B cell (primary cell): Measurements from ENCODE around the gene QSOX2. TPM values are rescaled to one million over a fixed set of nuclear protein-coding genes. Genes with fewer than 3 reads are reported as not detected.

Source experiments
- ATAC-seq: fragments of 200-7000 bp; cut with Tn5 transposase; one replicate; pipeline ENCODE4 v1.10.0; 2021; ENCODE audit warnings: low read depth, mild to moderate bottlenecking, moderate number of reproducible peaks, moderate library complexity
- CTCF ChIA-PET: fragments of 350-600 bp; sonication (Branson Sonifier 250); formaldehyde crosslinking; loops from one replicate; lab custom pipeline; 2021; ENCODE audit warnings: antibody characterized with exemption, inconsistent platforms; lab: Charles Lee
- POLR2A ChIA-PET: fragments of 350-600 bp; sonication (Branson Sonifier 250); formaldehyde crosslinking; loops from one replicate; lab custom pipeline; 2021; ENCODE audit warnings: antibody characterized with exemption; lab: Charles Lee
- DNase-seq: peaks from one replicate; pipeline ENCODE4 v3.0.0; 2013
- H2AFZ ChIP-seq: 2 replicates; pipeline ENCODE4 v1.6.1; 2012; ENCODE audit warnings: mild to moderate bottlenecking, low read depth, low read length; ENCODE audit not compliant: insufficient read depth, poor library complexity, severe bottlenecking
- H3K27ac ChIP-seq, 2 donors: 1 replicate in 1 of 2; 2 replicates in 1 of 2; pipeline ENCODE4 v1.5.1; 2012 to 2013; ENCODE audit warnings: low read length in 2 of 2, mild to moderate bottlenecking in 2 of 2, moderate library complexity in 1 of 2
- H3K27me3 ChIP-seq, 4 experiments: fragments of 200-600 bp in 1 of 4; sonication (generic) in 1 of 4; replicated peaks in 1 of 4; 1 replicate in 2 of 4; 2 replicates in 2 of 4; pipeline versions ENCODE4 v1.6.1 to v1.7.0; 2013 to 2016; ENCODE audit warnings: low read length in 3 of 4, mild to moderate bottlenecking in 2 of 4, mixed read lengths in 1 of 4, moderate library complexity in 1 of 4; ENCODE audit not compliant: insufficient read depth in 4 of 4, control insufficient read depth in 3 of 4; ENCODE audit errors: control extremely low read depth in 1 of 4
- H3K36me3 ChIP-seq, 2 experiments: replicated peaks in 1 of 2; 1 replicate in 1 of 2; 2 replicates in 1 of 2; pipeline versions ENCODE4 v1.6.1 to v1.7.1; 2013; ENCODE audit warnings: low read length in 1 of 2; ENCODE audit not compliant: insufficient read depth in 2 of 2, control insufficient read depth in 1 of 2; ENCODE audit errors: control extremely low read depth in 1 of 2, extremely low read depth in 1 of 2
- H3K4me1 ChIP-seq, 2 donors: fragments of 200-600 bp in 1 of 2; sonication (generic) in 1 of 2; 1 replicate in 1 of 2; 2 replicates in 1 of 2; pipeline versions ENCODE4 v1.5.1 to v1.6.1; 2013 to 2017; ENCODE audit warnings: low read length in 2 of 2; ENCODE audit not compliant: control insufficient read depth in 2 of 2, insufficient read depth in 2 of 2
- H3K4me2 ChIP-seq: replicated peaks from 2 replicates; pipeline ENCODE3; 2012; ENCODE audit warnings: mild to moderate bottlenecking, low read depth, low read length; ENCODE audit not compliant: poor library complexity, severe bottlenecking
- H3K4me3 ChIP-seq, 5 experiments: fragments of 200-600 bp in 1 of 5; sonication (generic) in 1 of 5; 1 replicate in 3 of 5; 2 replicates in 2 of 5; pipeline versions ENCODE4 v1.5.1 to v1.7.0; 2011 to 2016; ENCODE audit warnings: low read length in 4 of 5, mild to moderate bottlenecking in 4 of 5, low read depth in 2 of 5, control low read depth in 1 of 5, moderate library complexity in 1 of 5; ENCODE audit not compliant: insufficient read depth in 1 of 5; ENCODE audit errors: control extremely low read depth in 1 of 5, extremely low read depth in 1 of 5
- H3K79me2 ChIP-seq: fragments of 200-600 bp; sonication (generic); one replicate; pipeline ENCODE4 v1.6.0; 2016; ENCODE audit warnings: low read length; ENCODE audit not compliant: control insufficient read depth, insufficient read depth
- H3K9ac ChIP-seq: fragments of 200-600 bp; sonication (generic); 2 replicates; pipeline ENCODE4 v1.6.1; 2017; ENCODE audit warnings: mild to moderate bottlenecking, low read length, moderate library complexity
- H3K9me3 ChIP-seq, 3 donors: one replicate each; pipeline versions ENCODE4 v1.6.1 to v1.7.1; 2013; ENCODE audit warnings: low read length in 2 of 3; ENCODE audit not compliant: control insufficient read depth in 2 of 3, insufficient read depth in 1 of 3; ENCODE audit errors: control extremely low read depth in 1 of 3
- H4K20me1 ChIP-seq: 2 replicates; pipeline ENCODE4 v1.6.0; 2012; ENCODE audit warnings: mild to moderate bottlenecking, low read length; ENCODE audit not compliant: insufficient read depth, control insufficient read depth, poor library complexity, severe bottlenecking
- H3K27ac Mint-ChIP-seq: one replicate; pipeline ENCODE4 v1.8.0; 2021; ENCODE audit warnings: mixed read lengths
- H3K27me3 Mint-ChIP-seq: one replicate; pipeline ENCODE4 v1.8.0; 2021; ENCODE audit warnings: mixed read lengths
- H3K4me1 Mint-ChIP-seq: one replicate; pipeline ENCODE4 v1.8.0; 2021; ENCODE audit warnings: mixed read lengths
- H3K4me3 Mint-ChIP-seq: one replicate; pipeline ENCODE4 v1.8.0; 2021; ENCODE audit warnings: mixed read lengths
- H3K9me3 Mint-ChIP-seq: one replicate; pipeline ENCODE4 v1.8.0; 2022; ENCODE audit warnings: mixed read lengths; ENCODE audit not compliant: insufficient read depth
- EZH2 ChIP-seq: IDR thresholded peaks from 2 replicates; pipeline ENCODE4 v1.6.1; 2012; ENCODE audit warnings: borderline replicate concordance, low read depth, mild to moderate bottlenecking, moderate library complexity, low read length; ENCODE audit not compliant: insufficient read depth, poor library complexity, severe bottlenecking
- WGBS: methylation state at CpG from one replicate; pipeline ENCODE4 v1.1.5; 2013; ENCODE audit warnings: missing lambda C conversion rate; ENCODE audit not compliant: insufficient coverage; 5-methylcytosine and 5-hydroxymethylcytosine counted together
- intact Hi-C: fragments of 100-400 bp; cut with micrococcal nuclease; formaldehyde crosslinking; loops from one replicate; pipeline ENCODE4 v1.10.0; 2022
- polyA plus RNA-seq: library from polyadenylated mRNA; depleted of rRNA; stranded (reverse); fragments of >200 nt; gene quantifications from 2 replicates; pipeline ENCODE4 v1.2.3, GENCODE V29; 2012
- total RNA-seq, 2 donors: library from RNA; stranded (reverse); fragments of 120-200 nt in 1 of 2; gene quantifications; 1 replicate in 1 of 2; 2 replicates in 1 of 2; pipeline versions ENCODE4 v1.2.3 to v1.2.4, GENCODE V29; 2013 to 2022
- TF ChIP-seq, protein P1 (sequence below): fragments of 200-600 bp; IDR thresholded peaks from one replicate; pipeline ENCODE4 v1.8.0; 2022; ENCODE audit warnings: antibody characterized with exemption, mild to moderate bottlenecking

The QSOX2 gene
- total and polyA plus RNA-seq, 2 donors (not counting 1 experiment from before 2014, with no cell fraction given): 62.9 to 139 TPM

DNA sequence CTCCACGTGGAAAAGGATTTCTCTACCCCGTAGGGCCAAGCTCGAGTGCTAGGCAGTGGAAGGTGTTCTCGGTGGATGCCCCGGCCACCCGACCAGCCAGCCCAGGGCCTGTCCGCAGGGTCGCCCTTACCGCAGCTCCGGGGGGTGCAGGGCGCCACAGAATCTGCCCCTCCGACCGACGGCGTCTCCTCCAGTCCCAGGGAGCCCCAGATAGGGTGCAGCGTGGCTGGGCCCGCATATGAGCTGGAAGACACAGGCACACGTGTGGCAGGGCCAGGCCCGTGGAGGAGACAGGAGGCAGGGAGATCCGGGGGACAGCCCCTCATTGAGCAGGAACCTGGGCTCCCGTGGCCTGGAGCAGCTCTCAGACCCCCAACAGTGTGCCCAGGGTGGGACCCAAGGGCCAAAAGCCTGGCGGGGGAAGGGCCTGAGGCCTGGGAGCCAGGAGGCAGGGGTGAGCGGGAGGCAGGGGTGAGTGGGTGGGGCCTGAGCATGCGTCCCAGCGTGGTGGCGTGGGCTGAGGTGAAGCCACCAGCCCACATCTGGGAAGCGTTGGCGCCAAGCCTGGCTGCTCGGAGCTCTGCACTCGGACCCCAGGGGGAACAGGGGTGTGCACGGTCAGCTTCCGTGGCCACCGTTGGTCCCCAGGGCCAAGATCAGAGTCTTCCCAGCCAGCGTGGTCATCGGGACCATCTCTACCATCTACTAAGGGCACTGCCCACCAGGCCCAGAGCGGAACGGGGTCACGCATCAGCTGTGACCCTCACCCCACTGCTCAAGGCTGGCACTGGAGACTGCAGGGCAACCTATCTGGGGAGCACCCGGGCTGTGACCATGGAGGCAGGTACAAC, 36.0 kb upstream of the QSOX2 start:
- peak overlapping the region; percentile 94 for H3K4me3 Mint-ChIP-seq
- no peak overlapping the region for H3K9ac ChIP-seq
- CTCF ChIA-PET: interaction anchor here (1.1 to 6.2 kb wide), 7 partner anchors 14 to 314 kb away, joined by 3 to 103 read pairs (median 9); no protein-coding TSS in a partner anchor

More for the DNA sequence above, 36.0 kb upstream of the QSOX2 start:
- Histone ChIP-seq H3K4me1 (peaks cover 18 to 25% of the 10 kb centered on the region in 2 donors), H2AFZ (no peak overlapping the region), H3K9me3 (peaks cover 0 to 7% (median 0%) of the 10 kb centered on the region in 3 donors), H3K27me3 (peaks cover 0 to 2% (median 0%) of the 10 kb centered on the region in 4 experiments), H3K27ac (no peak overlapping the region), H3K4me3 (no peak overlapping the region), H3K36me3 (no peaks in the 10 kb centered on the region), H4K20me1 (no peaks in the 10 kb centered on the region), H3K4me2 (peak overlapping the region; percentile 88), H3K79me2 (no peaks in the 10 kb centered on the region)
- WGBS: 82% methylated on average over 39 of the region's 39 CpGs
- ATAC-seq (no peak), DNase-seq (no peak)
- TF ChIP-seq, protein P1, sequence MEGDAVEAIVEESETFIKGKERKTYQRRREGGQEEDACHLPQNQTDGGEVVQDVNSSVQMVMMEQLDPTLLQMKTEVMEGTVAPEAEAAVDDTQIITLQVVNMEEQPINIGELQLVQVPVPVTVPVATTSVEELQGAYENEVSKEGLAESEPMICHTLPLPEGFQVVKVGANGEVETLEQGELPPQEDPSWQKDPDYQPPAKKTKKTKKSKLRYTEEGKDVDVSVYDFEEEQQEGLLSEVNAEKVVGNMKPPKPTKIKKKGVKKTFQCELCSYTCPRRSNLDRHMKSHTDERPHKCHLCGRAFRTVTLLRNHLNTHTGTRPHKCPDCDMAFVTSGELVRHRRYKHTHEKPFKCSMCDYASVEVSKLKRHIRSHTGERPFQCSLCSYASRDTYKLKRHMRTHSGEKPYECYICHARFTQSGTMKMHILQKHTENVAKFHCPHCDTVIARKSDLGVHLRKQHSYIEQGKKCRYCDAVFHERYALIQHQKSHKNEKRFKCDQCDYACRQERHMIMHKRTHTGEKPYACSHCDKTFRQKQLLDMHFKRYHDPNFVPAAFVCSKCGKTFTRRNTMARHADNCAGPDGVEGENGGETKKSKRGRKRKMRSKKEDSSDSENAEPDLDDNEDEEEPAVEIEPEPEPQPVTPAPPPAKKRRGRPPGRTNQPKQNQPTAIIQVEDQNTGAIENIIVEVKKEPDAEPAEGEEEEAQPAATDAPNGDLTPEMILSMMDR: no peak
- no peak for TF ChIP-seq EZH2
- intact Hi-C loops: no loop called here
- Mint-ChIP-seq H3K4me1 (peaks cover 23% of the 10 kb centered on the region), H3K9me3 (no peaks in the 10 kb centered on the region), H3K27me3 (peaks cover 4% of the 10 kb centered on the region), H3K27ac (peak overlapping the region; percentile 56)
- POLR2A ChIA-PET: interaction anchor here (0.7 kb wide), 1 partner anchor 15 kb away, joined by 5 read pairs; no protein-coding TSS in a partner anchor
